ENCODE measurements around the gene PTMS.

GRCh38 chr12:6724409-6724797 lies 41.8 kb upstream of the PTMS start:
- no peak for TF ChIP-seq CTCF (IDR thresholded peaks at IDR 0.05)
- TF ChIP-seq POLR2A (IDR thresholded peaks at IDR 0.05): no peak

All from testis (tissue), 2 donors.